Measurements from ENCODE around the gene CDHR2. TPM values are rescaled to one million over a fixed set of nuclear protein-coding genes. Genes with fewer than 3 reads are reported as not detected.

CDHR2 gene
- total RNA-seq, 4 donors from 2014 or later: 0.07 to 0.27 (median 0.20) TPM; not detected in 1

GRCh38 chr5:176642675-176643490 is 93.7 kb downstream of the CDHR2 start:
- no peak for DNase-seq
- in situ Hi-C loops (cut with MboI; ENCODE audit: low sequenced_read_pairs in 4 of 4): no loop called here
- Histone ChIP-seq H3K9me3 (no peaks in the 10 kb centered on the region), H3K4me1 (peaks cover 8 to 13% of the 10 kb centered on the region in 2 donors), H3K27ac (no peak overlapping the region), H3K36me3 (no peaks in the 10 kb centered on the region), H3K4me3 (no peak overlapping the region), H3K27me3 (no peaks in the 10 kb centered on the region)
- ATAC-seq: no peak
- intact Hi-C loops (cut with DNase I; ENCODE audit: low total_unique reads): loop anchor here (10.0 kb wide), 1 partner anchor 258 kb away; the partner anchor contains the start of genes HIGD2A and NOP16
- TF ChIP-seq POLR2A (IDR thresholded peaks at IDR 0.05): no peak
- TF ChIP-seq CTCF (IDR thresholded peaks at IDR 0.05 in 4 of 5, conservative IDR thresholded peaks at IDR 0.05 in 1 of 5): no peak

GRCh38 chr5:176643491-176644219 is 94.5 kb downstream of the CDHR2 start:
- no peak overlapping the region for H3K4me3 ChIP-seq

GRCh38 chr5:176644294-176644693 is 95.2 kb downstream of the CDHR2 start:
- H3K36me3 ChIP-seq: no peaks in the 10 kb centered on the region
- no peak overlapping the region for H3K4me3 ChIP-seq
- no peak for TF ChIP-seq POLR2A (IDR thresholded peaks at IDR 0.05)
- no peak for TF ChIP-seq CTCF (IDR thresholded peaks at IDR 0.05 in 4 of 5, conservative IDR thresholded peaks at IDR 0.05 in 1 of 5)
- intact Hi-C loops (cut with DNase I; ENCODE audit: low total_unique reads) (loop anchor here (10.0 kb wide), 1 partner anchor 259 kb away; the partner anchor contains the start of genes HIGD2A and NOP16), in situ Hi-C loops (cut with MboI; ENCODE audit: low sequenced_read_pairs in 4 of 4) (no loop called here)
- DNase-seq (no peak), ATAC-seq (no peak)
- H3K4me1 ChIP-seq: peaks cover 17 to 19% of the 10 kb centered on the region in 2 donors
- no peak overlapping the region for H3K27ac ChIP-seq
- H3K27me3 ChIP-seq: no peaks in the 10 kb centered on the region
- H3K9me3 ChIP-seq: no peaks in the 10 kb centered on the region

More at GRCh38 chr5:176643491-176644219, 94.5 kb downstream of the CDHR2 start:
- ATAC-seq (no peak), DNase-seq (no peak)
- Histone ChIP-seq H3K4me1 (peaks cover 16 to 19% of the 10 kb centered on the region in 2 donors), H3K9me3 (no peaks in the 10 kb centered on the region), H3K27ac (no peak overlapping the region), H3K36me3 (no peaks in the 10 kb centered on the region), H3K27me3 (no peaks in the 10 kb centered on the region)
- TF ChIP-seq CTCF (IDR thresholded peaks at IDR 0.05 in 4 of 5, conservative IDR thresholded peaks at IDR 0.05 in 1 of 5) (no peak), POLR2A (IDR thresholded peaks at IDR 0.05) (no peak)
- intact Hi-C loops (cut with DNase I; ENCODE audit: low total_unique reads) (loop anchor here (10.0 kb wide), 1 partner anchor 259 kb away; the partner anchor contains the start of genes HIGD2A and NOP16), in situ Hi-C loops (cut with MboI; ENCODE audit: low sequenced_read_pairs in 4 of 4) (no loop called here)

GRCh38 chr5:176644878-176645670 is 95.9 kb downstream of the CDHR2 start:
- no peaks in the 10 kb centered on the region for H3K27me3 ChIP-seq
- H3K36me3 ChIP-seq: no peaks in the 10 kb centered on the region
- no peak for DNase-seq
- H3K4me1 ChIP-seq: peaks cover 17 to 19% of the 10 kb centered on the region in 2 donors
- intact Hi-C loops (cut with DNase I; ENCODE audit: low total_unique reads): loop anchor here (10.0 kb wide), 1 partner anchor 260 kb away; the partner anchor contains the start of genes HIGD2A and NOP16
- TF ChIP-seq CTCF (IDR thresholded peaks at IDR 0.05 in 4 of 5, conservative IDR thresholded peaks at IDR 0.05 in 1 of 5) (no peak), POLR2A (IDR thresholded peaks at IDR 0.05) (no peak)
- H3K4me3 ChIP-seq: no peak overlapping the region
- no peak for ATAC-seq
- in situ Hi-C loops (cut with MboI; ENCODE audit: low sequenced_read_pairs in 4 of 4): no loop called here
- H3K9me3 ChIP-seq: no peaks in the 10 kb centered on the region
- H3K27ac ChIP-seq: no peak overlapping the region

Measured in gastrocnemius medialis (tissue), 4 donors.